ENCODE data around the gene RAI1. TPM values are rescaled to one million over a fixed set of nuclear protein-coding genes. Genes with fewer than 3 reads are reported as not detected.
A peak's percentile ranks its signal among the peaks of the same experiment; 100 is the strongest.

RAI1 gene
- total RNA-seq, 4 donors from 2014 or later = 19.4 to 38.2 (median 35.3) TPM

GRCh38 chr17:17681744-17682292 lies 560 bp downstream of the RAI1 start:
- 0 to 2% methylated on average over 29 to 33 of the region's 68 CpGs for WGBS, 2 donors
- peak overlapping the region; percentile 62 for H3K4me3 ChIP-seq (ENCODE audit: low read depth, poor library complexity, severe bottlenecking)
- TF ChIP-seq POLR2A (IDR thresholded peaks at IDR 0.05) (no peak), CTCF (IDR thresholded peaks at IDR 0.05) (no peak)
- intact Hi-C loops (cut with DNase I; ENCODE audit: low total_unique reads) = loop anchor here (5.0 to 10.0 kb wide), 3 partner anchors 40 to 180 kb away; no protein-coding TSS in a partner anchor
- peak; percentile 32 to 91 for DNase-seq (ENCODE audit: low spot score in 2 of 2)

GRCh38 chr17:17682293-17682736 lies 1.1 kb downstream of the RAI1 start:
- H3K4me3 ChIP-seq (ENCODE audit: low read depth, poor library complexity, severe bottlenecking) = peak overlapping the region; percentile 62
- DNase-seq (ENCODE audit: low spot score in 2 of 2) = peak in 1 of 2 donors; percentile 90
- intact Hi-C loops (cut with DNase I; ENCODE audit: low total_unique reads) = loop anchor here (5.0 to 10.0 kb wide), 3 partner anchors 40 to 180 kb away; no protein-coding TSS in a partner anchor
- 0% methylated on average over 4 to 8 of the region's 49 CpGs for WGBS, 2 donors
- TF ChIP-seq CTCF (IDR thresholded peaks at IDR 0.05) (no peak), POLR2A (IDR thresholded peaks at IDR 0.05) (no peak)

- intact Hi-C loops (cut with DNase I; ENCODE audit: low total_unique reads) = loop anchor here (5.0 to 10.0 kb wide), 3 partner anchors 39 to 179 kb away; no protein-coding TSS in a partner anchor
- peak; percentile 45 to 91 for DNase-seq (ENCODE audit: low spot score in 2 of 2)
- H3K4me3 ChIP-seq (ENCODE audit: low read depth, poor library complexity, severe bottlenecking) = peak overlapping the region; percentile 62
- TF ChIP-seq CTCF (IDR thresholded peaks at IDR 0.05) = no peak
- TF ChIP-seq POLR2A (IDR thresholded peaks at IDR 0.05) = no peak
- 3 to 4% methylated on average over 52 to 57 of the region's 57 CpGs for WGBS, 2 donors
These were observed 1.8 kb downstream of the RAI1 start for GRCh38 chr17:17682737-17683680.

DNA sequence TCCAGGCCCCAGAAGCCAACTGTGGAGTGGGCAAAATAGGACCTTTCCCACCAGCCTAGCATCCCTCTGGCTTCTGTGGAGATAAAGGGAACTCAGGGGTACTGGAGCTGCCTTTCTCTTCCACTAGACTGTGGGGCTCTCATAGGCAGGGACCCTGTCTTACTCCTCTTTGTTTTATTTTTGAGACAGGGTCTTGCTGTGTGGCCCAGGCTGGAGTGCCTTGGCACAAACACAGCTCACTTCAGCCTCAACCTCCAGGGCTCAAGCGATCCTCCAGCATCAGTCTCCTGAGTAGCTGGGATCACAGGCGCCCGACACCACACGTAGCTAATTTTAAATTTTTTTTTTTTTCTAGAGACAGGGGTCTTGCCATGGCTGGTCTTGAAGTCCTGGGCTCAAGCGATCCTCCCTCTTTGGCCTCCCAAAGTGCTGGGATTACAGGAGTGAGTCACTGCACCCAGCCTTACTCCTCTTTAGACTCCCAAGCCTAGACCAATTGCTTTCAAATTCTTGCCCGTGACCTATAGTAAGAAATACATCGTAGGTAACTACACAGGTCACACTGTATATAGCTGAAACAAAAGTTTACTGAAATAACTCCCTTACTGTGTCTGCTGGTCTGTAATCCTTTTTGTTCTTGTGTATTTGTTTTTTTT lies 2.6 kb downstream of the RAI1 start:
- 84 to 85% methylated on average over 7 of the region's 7 CpGs for WGBS, 2 donors
- intact Hi-C loops (cut with DNase I; ENCODE audit: low total_unique reads) = loop anchor here (5.0 to 10.0 kb wide), 3 partner anchors 38 to 178 kb away; no protein-coding TSS in a partner anchor
- no peak for DNase-seq (ENCODE audit: low spot score in 2 of 2)
- no peak overlapping the region for H3K4me3 ChIP-seq (ENCODE audit: low read depth, poor library complexity, severe bottlenecking)
- TF ChIP-seq CTCF (IDR thresholded peaks at IDR 0.05) (no peak), POLR2A (IDR thresholded peaks at IDR 0.05) (no peak)

DNA sequence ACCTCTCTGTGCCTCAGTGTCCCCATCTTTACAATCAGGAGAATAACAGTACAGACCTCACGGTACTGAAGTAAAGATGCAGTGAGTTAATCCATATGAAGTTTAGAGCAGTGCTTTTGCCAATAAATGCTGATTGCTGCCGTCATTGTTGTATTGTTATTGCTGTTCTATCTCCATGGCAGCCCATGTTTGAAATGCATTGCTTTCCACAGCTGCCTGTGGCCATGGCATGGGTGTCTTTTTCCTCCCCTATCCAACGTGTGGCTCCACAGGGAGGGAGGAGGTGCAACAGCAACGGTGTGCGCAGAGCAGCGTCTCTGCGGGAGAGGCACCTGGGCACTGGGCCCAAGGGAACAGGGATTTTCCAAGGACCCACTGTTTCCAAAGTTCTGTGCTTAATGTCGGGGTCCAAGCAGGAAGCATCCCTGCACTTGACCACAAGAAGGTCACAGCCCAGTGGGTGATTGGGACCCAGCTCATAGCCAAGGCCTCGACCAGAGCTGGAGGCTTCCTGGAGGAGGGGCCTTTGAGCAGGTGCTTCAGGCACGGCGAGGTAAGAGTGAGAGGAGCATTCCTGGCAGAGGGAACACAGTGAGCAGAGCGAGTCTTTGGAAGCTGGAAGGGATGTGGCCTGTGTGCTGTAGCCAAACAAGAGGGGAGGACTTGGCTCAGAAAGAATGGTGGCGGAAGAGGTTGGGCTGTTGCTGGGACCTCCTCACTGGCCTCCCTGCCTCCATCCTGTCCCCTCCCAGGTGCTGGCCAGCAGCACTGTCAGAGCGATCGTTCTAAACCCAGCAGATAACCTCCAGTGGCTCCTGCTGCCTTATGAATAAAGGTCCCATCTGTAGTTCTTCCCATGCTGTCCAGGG lies 3.9 kb downstream of the RAI1 start:
- no peak overlapping the region for H3K4me3 ChIP-seq (ENCODE audit: low read depth, poor library complexity, severe bottlenecking)
- intact Hi-C loops (cut with DNase I; ENCODE audit: low total_unique reads) = loop anchor here (5.0 to 10.0 kb wide), 3 partner anchors 37 to 177 kb away; no protein-coding TSS in a partner anchor
- WGBS, 2 donors = 30 to 35% methylated on average over 15 of the region's 15 CpGs
- no peak for TF ChIP-seq POLR2A (IDR thresholded peaks at IDR 0.05)
- TF ChIP-seq CTCF (IDR thresholded peaks at IDR 0.05) = no peak
- peak in 1 of 2 donors; percentile 26 for DNase-seq (ENCODE audit: low spot score in 2 of 2)

Measured in lower leg skin (tissue), 4 donors.